GM18858 (cell line): ENCODE results near the gene ITPRIPL1.

Experiments
- ATAC-seq: cut with Tn5 transposase; IDR thresholded peaks from one replicate; pipeline ENCODE4 v1.9.1; 2021; ENCODE audit not compliant: unreplicated experiment

The ITPRIPL1 gene

DNA sequence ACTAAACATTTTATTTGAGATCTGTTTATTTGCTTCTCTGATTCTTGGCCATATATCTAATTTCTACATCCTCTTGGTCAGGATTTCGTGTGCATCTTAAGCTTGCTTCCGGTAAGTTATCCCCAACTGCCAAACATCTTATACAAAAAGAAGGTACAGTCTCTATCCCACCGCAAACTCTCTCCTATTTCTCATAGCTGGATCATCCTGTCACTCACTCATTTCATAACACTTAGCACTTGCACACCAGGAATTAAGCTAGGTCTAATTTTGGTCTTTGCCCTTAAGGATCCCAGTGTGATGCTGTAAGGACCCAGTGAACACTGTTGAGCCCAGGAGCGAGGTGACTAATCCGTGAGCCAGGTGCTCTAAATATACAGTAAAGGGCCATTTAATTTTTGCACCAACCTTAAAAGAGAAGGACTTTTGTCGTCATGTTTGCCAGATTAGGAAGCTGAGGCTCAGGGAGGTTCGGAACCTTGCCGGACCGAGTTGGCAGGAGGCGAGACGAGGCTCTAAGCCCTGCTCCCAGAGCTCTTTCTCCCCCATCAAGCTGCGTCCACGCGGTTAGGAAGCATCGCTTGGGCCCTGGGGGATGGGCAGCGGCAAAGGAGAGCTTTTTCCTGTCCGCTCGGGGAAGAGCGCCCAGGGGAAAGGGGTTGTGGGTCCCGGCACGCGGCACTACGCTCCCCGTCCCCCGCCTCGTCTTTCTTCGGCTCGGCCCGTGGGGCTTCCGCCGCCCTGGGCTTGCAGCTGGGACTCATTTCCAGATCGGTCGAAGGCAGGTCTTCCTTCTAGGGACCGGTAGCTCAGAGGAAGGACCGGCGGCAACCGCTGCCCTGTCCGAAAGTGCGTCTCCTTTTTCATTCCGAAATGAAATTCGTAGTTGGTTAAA, 4.1 kb upstream of the ITPRIPL1 start:
- peak; percentile 8 for ATAC-seq

DNA sequence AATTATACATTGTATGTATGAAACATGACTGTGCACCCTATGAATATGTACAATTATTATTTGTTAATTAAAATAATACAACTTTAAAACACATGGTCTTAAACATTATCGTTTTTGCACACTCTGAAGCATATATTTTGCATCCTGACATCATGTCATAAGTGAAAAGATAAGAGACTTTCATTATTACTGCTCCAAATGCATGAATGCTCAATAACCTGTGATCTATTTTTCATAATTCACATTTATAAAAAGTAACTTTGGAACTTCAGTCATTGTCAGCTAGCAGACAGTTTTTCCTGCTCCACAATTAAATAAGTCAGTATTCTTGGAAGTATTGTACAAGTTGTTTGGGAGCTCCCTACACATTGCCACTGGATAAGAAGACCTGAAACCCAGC, 1.3 kb upstream of the ITPRIPL1 start:
- no peak for ATAC-seq

DNA sequence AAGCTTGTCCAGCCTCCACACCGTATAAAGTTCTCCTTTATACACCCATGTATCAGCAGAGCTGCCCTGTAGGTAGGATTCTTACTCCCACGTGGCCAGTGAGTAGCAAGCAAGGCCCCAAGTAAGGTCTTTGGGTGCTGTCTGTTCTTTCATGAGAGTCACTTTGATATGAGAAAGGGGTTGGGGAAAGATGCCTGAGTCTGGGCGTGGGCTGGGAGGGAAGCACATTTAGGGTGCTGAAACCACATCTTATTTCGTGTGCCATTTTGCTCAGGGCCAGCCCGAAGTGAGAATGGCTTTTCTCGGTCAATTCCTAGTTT, 436 bp upstream of the ITPRIPL1 start:
- ATAC-seq: no peak

DNA sequence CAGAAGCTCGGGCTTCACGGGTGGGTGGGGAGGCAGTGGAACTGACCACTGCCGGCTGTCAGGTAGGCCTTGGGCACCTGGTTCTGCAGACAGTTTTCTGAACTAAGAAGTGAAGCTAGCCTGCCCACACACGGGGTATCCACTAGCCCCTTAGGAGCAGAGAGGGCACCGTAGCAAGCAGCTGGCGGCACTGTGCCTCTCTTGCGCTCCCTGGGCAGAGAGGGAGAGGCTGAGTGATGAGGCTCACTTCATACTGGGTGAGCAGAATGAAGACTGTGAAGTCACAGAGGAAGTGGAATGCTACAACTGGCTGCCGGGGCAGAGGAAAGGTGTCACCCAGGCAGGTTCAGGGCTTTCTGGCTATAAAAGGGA, 753 bp downstream of the ITPRIPL1 start:
- ATAC-seq: no peak

DNA sequence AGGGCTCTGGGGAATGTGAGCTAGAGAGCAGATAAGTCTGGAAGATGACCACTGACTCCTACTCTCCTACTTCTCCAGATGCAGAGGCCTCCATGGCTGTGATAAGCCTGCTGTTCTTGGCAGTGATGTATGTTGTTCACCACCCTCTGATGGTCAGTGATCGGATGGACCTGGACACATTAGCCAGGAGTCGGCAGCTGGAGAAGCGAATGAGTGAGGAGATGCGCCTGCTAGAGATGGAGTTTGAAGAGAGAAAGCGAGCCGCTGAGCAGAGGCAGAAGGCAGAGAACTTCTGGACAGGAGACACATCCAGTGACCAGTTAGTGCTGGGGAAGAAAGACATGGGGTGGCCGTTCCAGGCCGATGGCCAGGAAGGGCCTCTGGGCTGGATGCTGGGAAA, 1.4 kb downstream of the ITPRIPL1 start:
- ATAC-seq: no peak

DNA sequence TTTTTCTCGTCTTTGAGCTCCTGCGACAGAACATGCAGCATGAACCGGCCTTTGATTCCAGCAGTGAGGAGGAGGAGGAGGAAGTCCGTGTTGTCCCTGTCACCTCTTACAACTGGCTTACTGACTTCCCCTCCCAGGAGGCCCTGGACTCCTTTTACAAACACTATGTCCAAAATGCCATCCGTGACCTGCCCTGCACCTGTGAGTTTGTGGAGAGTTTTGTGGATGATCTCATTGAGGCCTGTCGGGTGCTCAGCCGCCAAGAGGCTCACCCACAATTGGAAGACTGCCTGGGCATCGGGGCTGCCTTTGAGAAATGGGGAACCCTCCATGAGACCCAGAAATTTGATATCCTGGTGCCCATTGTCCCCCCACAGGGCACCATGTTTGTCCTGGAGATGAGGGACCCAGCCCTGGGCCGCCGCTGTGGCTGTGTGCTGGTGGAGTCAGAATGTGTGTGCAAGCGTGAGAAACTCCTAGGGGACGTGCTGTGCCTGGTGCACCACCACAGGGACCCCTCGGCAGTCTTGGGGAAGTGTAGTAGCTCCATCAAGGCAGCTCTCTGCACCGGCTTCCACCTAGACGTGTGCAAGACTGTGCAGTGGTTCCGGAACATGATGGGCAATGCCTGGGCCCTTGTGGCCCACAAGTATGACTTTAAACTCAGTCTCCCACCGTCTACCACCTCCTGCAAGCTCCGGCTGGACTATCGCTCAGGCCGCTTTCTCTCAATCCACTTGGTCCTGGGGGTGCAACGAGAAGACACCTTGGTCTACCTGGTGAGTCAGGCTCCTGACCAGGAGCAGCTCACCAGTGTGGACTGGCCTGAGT, 2.1 kb downstream of the ITPRIPL1 start:
- ATAC-seq: no peak

DNA sequence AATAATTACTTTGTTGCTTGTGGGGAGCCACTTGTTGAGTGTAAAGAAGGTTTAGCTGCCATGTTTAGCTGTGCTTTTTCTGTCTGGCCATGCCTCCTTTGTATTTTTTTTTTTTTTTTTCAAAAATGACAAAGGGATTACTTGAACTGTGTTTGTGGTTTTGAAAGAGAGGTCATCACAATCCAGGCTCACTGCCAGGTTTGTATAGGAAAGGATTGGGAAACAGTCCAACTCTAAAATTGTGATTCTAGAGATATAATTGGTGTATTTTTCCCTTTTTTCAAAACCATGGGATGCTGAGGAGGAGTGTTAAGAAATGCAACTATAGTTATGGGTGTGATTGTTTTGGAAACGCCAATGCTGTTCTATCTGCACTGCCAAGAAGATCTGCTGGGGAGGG, 4.3 kb downstream of the ITPRIPL1 start:
- no peak for ATAC-seq

DNA sequence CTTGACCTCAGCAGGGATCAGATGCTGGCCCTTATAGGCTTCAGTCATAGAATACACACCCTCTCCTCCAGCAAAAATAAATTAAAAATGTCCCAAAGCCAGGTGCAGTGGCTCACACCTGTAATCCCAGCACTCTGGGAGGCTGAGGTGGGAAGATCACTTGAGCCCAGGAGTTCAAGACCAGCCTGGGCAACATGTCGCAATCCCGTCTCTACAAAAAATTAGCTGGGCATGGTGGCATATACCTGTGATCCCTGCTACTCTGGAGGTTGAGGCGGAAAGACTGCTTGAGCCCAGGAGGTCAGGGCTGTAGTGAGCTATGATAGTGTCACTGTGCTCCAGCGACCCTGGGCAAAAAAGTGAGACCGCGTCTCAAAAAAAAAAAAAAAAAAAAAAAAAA, 4.8 kb downstream of the ITPRIPL1 start:
- ATAC-seq: no peak

DNA sequence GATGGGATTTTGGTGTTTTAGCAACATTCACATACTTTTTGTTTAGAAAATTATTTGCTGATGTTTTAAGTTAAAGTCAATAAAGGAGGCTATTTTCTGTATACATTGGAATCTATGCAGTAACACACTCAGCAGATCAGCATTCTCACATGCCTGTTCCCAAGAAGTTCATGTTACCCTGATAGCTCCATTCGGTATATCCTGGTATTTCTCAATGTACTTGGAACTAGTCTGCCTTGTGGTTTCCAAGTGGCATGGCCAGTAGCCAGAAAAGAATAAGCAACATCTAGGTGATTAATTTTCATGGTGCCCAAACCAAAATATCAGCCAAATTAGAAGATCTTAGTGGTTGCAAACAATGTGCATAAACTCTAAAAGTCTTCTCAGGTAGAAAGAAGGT, 5.3 kb downstream of the ITPRIPL1 start:
- no peak for ATAC-seq

DNA sequence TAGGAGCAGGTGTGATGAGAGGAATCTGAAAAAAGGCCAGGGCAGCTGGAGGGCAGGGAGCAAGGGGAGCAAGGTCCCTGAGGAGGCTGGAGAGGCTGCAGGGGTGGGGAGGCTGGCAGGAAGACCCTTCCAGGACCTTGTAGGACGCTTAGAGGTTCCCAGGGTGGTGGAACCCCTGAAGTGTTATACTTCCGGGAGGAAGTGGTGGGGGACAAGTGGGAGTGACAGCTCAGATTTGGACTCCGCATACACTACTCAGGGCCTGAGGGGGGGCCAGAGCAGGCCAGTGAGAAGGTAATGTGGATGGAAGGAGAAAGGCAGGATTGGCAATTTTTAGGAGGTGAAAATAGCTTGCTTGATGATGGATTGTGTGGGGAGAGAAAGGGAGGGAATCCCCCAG, 8.6 kb downstream of the ITPRIPL1 start:
- ATAC-seq: no peak

DNA sequence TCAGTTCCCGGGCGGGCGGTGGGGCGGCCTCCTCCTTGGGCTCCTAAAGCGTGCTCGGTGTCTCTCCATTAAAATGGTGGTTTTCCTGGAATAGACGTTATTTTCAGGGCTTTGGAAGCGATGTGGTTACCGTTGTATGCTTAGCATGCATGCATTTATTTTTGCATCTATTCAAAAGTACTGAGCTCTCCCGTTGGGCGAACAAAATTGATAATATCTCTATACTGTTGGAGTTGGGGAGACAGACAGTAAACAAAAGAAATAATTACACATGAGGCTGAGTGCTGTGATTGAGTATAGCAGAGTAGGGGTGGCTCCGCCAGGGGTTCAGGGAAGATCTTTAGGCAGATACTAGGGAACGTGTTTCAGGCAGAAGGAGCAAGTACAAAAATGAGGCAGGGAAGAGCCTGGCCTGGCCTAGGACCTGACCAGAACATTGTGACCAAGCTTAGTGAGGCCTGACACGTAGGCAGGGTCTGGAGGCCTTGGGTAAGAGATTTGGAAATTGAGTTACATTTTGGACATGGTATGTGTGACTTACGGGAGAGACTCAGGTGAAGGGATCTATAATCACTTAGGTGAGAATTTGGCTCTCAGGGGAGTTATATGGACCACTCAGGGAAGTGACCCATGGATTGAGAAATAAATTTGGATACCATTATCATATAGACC, 11.1 kb downstream of the ITPRIPL1 start:
- peak; percentile 5 for ATAC-seq

DNA sequence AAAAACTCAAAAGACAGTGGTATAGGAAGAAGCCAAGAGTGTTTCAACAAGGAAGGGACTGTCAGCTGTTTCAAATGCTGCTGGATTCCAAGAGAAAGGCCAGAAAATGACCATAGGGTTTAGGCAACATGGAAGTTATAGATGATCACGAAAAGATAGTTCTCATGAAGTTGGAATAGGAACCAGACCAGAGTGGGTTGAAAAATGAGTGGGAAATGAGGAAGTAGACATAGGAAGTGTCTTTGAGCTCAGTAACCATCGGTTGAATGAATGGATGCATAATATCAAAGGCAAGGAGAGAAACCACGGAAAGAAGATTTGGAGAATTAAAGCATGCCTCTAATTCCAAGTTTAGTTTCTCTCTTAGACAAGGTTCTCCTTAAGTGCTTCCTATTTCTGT, 11.8 kb downstream of the ITPRIPL1 start:
- ATAC-seq: no peak

DNA sequence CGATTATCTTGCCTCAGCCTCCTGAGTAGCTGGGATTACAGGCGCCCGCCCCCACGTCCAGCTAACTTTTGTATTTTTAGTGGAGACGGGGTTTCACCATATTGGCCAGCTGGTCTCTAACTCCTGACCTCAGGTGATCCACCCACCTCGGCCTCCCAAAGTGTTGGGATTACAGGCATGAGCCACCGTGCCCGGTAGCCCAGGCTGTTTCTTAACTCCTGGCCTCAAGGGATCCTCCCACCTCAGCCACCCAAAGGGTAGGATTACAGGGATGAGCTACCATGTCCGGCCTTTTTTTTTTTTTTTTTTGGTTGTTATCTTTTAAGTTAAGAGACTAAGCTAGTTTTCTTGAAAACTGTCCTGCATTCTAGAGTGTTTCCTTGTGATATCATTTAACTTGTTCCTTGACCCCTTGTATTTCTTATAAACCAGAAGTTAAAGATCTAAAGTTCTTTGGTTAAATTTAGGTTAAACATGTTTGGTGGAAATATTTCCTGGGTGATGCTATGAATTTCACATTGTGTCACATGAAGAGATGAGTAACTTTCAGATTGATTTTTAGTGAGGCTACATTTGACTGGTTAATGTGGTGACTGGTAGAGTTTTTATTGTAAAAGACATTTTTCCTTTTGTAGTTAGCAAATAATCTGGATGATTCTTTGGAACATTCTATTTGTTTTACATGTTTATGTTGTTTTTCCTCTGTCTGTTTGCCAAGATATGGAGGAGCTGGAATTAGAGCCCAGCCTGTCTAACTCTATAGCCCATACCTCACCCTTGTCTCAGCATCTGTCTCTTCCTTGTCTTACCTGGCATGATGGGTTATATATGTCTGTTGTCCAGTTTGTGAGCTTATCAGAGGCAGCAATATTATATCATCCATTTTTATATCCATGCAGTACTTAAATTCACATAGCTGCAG, 15.6 kb downstream of the ITPRIPL1 start:
- no peak for ATAC-seq

DNA sequence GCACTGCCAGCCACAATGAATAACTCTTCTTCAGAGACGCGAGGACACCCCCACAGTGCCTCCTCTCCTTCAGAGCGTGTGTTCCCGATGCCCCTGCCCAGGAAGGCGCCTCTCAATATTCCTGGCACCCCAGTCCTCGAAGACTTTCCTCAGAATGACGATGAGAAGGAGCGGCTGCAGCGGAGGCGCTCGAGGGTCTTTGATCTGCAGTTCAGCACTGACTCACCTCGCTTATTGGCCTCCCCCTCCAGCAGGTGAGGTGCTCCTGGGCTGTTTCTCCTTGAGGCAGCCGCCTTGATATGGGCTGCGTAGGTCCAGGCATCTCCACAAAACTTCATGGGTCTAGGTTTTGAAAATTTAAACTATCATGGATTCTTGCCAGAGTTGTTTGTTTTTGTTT, 16.5 kb downstream of the ITPRIPL1 start:
- ATAC-seq: no peak

DNA sequence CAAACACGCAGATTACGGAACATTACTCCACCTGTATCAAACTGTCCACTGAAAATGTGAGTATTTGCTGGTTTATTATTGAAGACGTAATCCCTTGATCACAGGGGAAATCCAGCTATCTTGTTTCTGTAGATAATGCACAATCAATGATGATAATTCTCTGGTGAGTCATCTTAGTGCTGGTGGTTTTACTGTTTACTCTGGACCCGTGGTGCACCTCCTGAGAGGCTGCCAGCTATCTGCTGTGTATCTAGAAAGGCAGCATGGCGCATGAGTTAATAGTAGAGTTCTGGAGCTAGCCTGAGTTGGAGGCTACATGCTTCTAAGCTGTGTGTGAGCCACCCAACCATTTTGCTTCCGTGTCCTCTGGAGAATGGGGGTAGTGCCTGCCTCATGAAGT, 17.0 kb downstream of the ITPRIPL1 start:
- ATAC-seq: no peak

DNA sequence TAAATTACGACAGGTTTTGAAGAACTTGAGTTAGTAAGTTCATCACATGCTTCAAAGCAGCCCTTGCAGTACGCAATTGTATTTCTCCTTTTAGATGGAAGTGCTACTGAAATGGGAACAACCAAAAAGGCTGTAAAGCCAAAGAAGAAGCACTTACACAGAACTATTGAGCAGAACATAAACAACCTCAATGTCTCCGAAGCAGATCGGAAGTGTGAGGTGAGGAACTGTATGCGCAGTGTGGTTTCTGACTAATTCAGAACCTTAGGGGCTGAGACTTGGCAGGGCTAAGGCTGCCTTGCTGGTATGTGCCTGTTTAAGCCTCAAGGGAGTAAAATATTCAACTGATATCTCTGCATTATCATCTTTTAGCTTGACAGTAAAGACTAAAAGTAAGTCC, 18.9 kb downstream of the ITPRIPL1 start:
- peak; percentile 85 for ATAC-seq

DNA sequence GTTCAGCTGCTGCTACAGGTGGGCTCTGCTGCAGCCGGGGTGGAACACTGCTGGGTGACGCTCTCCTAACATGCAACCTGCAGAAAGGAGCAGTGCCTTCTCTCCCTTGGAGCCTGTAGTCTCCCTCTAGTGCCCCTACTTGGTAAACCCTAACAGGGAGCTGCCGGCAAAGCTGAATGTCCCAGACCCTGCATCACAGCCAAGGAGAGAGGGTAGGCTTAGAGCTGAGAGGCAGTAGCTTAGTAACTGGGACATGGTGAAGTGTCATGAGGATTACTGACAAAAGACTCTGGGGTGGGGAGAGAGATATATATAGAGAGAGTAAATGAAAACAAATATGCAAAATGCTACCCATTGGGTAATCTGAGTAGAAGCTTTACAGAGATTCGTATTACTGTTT, 20.3 kb downstream of the ITPRIPL1 start:
- ATAC-seq: no peak

DNA sequence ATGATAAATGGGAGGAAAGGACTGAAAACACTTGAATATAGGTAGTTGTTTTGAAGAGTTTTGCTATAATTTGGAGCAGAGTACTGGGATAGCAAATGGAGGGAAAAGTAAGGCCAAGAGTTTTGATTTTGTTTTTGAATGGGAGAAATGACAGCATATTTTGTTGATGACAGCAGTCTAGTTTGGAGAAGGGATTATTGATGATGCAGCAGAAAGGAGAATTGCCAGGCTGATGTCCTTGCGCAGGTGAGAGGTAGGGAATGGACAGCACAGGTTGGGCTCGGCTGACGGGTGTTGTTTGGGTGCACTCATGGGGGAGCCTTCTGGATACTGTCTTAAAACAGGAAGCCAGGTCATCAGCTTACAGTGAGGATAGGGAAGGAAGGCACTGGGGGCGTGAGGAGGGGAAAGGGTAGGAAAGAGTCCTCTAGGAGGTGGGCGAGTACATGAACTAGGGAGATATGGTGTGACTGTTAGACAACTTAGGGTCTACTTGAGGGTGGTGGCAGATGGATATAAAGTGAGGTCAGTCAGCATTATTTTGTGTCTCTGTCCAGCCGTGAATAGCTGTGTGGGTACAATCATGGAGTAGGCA, 20.8 kb downstream of the ITPRIPL1 start:
- no peak for ATAC-seq

DNA sequence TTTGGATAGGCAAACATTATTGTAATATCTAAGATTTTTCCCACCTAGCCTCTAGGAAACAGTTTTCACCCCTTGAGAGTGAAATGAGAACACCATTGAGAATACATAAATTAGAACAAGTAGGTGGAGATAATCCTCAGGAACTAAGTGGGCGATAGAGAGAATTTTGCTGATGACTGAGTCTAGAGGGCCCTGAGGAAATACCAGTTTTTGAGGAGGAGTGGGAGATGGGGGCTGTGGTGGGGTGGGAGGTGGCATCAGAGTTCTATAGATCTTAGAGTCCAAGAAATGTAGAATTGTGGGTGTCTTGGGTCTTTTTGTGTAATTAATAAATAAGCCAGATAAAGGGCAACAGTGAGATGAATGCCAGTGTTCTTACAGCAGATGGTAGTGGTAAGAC, 22.3 kb downstream of the ITPRIPL1 start:
- ATAC-seq: no peak

DNA sequence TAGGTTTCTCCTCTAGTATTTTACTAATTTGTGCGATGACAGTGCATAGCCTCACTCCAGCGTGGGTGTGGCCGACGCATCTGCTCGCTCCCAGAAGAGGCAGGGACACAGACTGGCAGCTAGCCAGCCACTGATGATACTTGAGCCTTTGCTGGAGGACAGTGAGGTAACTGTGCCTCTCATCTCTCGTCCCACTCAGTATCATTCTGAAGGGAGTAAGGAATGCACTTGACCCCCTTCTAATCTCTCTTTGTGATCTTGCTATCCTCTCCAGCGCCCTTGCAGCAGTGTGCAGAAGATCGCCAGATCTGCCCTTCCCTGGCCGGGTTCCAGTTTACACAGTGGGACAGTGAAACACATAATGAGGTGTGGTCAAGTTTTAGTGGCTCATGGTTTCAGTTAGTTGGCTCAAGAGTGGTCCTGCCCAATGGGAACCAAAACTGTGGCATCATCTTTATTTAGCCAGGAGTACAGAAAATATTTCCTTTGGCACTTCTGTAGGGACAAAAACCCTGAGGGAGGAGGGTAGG, 28.0 kb downstream of the ITPRIPL1 start:
- ATAC-seq: no peak
